ENCODE measurements around the gene RAX2. TPM values are rescaled to one million over a fixed set of nuclear protein-coding genes. Genes with fewer than 3 reads are reported as not detected.

RAX2 gene
- total and polyA plus RNA-seq, 2 of the 8 experiments (the other 6 are each of a cell fraction or from before 2014, with no cell fraction given) = 0.08 TPM; not detected in 1

- TF ChIP-seq CHD7 (IDR thresholded peaks at IDR 0.05; ENCODE audit: insufficient replicate concordance, low read length) (no peak), POLR2AphosphoS5 (IDR thresholded peaks at IDR 0.05; ENCODE audit: low read depth, low read length) (no peak), CTCF (IDR thresholded peaks at IDR 0.05; ENCODE audit: control extremely low read depth in 1 of 3, insufficient read depth in 1 of 3, low read depth in 1 of 3, low read length in 3 of 3) (no peak), MAFK (IDR thresholded peaks at IDR 0.05; ENCODE audit: low read depth, low read length) (no peak), CREB1 (IDR thresholded peaks at IDR 0.05) (no peak), KDM1A (IDR thresholded peaks at IDR 0.05; ENCODE audit: borderline replicate concordance, low read length) (no peak), CBX8 (IDR thresholded peaks at IDR 0.05; ENCODE audit: borderline replicate concordance, low read depth, low read length) (no peak), FOSL1 (IDR thresholded peaks at IDR 0.05; ENCODE audit: insufficient read depth, low read depth, low read length) (no peak), RBBP5 (IDR thresholded peaks at IDR 0.05; ENCODE audit: borderline replicate concordance, low read depth, low read length) (no peak), MAX (IDR thresholded peaks at IDR 0.05) (no peak)
Measured at GRCh38 chr19:3734310-3734600, 37.8 kb downstream of the RAX2 start (continued).
